Suppressor macrophage (primary cell): ENCODE data around the gene PTPN20.
"Not testable (repeated sequence)": the region's sequence is repeated elsewhere in the genome, so short reads cannot be mapped to it uniquely, and the experiment has no call there.

Experiments used
- DNase-seq, 4 experiments: peaks; one replicate each; pipeline ENCODE4 v3.0.0-alpha.2; 2020 to 2022
- total RNA-seq, 17 experiments: gene quantifications; one replicate each; lab custom pipeline; 2026; ENCODE audit warnings: mixed read lengths in 6 of 17, inconsistent platforms in 3 of 17; lab: John Stamatoyannopoulos, UW

The PTPN20 gene, protein sequence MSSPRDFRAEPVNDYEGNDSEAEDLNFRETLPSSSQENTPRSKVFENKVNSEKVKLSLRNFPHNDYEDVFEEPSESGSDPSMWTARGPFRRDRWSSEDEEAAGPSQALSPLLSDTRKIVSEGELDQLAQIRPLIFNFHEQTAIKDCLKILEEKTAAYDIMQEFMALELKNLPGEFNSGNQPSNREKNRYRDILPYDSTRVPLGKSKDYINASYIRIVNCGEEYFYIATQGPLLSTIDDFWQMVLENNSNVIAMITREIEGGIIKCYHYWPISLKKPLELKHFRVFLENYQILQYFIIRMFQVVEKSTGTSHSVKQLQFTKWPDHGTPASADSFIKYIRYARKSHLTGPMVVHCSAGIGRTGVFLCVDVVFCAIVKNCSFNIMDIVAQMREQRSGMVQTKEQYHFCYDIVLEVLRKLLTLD
- total RNA-seq, result 0 to 0.88 (median 0.14) reads per million in 17 experiments

DNA sequence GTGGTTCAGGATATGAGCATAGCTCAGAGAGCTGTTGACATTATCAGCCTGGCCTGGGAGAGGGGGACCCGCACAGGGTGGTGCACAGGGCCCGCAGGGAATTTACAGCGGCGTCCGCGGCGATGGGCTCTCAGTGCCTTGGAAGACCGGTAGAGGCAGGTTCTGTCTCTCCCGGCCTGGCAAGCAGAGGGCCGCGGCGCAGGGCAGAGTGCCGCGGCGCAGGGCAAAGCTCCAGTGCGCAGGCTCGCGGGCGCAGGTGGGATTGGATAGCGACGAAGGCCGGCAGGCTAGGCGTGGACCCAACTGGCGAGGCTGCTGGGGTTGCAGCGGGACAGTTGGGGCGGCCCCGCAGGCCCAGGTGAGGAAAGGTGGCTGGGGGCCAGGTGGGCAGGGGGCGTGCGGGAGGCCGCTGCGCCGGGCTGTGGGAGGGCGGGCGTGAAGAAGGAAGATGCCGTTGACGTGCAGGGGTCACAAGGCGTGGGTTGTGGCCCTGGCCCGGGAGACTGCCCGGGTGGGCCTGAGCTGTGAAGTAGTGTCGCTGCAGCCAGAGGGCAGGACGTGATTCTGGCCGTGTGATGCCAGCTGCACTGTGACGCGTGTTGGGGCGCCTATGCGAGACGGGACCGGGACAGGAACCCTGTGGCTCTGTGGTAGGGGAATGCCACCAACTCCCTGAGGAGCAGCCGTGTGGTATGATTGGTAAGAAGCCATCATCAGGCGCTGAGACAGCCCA lies at the start of gene PTPN20:
Gene PTPN20, plus strand, starts transcription at position 285 of the 733 bp plus-strand sequence. CDS start 21,072 bp downstream, outside the sequence.
- DNase-seq, result peak in 2 of 4 experiments; percentile 1 to 22

DNA sequence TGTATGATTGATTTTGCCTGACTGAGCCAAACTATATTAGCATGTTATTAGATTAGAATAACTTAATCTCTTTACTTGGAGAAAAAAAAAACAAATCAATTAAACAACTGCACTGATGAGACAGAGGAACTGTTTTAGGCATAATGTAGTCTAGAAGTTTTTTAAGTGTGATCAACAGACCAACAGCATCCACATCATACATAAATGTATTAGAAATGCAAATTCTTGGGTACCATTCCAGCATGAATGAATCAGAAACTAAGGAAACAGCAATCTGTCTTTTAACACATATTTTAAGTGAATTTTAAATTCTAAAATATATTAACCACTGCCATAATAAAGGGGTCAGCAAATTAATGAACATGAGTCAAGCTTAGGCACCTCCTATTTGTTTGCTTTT lies 41.5 kb upstream of the PTPN20 start:
- not testable (repeated sequence) for DNase-seq

DNA sequence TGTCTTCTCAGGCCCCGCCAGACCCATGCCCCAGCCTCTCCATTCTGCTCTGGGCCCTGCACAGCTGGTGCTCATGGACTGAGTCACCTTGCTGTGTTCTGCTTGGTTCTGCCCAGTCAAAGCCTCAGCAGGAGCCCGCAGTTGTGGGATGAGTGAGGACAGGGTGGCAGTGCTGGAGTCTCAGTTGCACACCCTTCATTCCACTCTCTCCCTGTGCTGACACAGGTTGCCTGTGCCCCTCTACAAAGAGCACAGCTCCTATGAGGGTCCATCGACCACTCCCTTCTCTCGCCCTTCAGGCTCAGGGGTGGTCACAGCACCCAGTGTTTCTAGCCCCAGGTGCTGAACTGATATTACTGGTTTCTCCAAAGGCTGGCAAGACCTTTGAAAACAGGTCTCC lies 39.6 kb upstream of the PTPN20 start:
- DNase-seq, result not testable (repeated sequence)

DNA sequence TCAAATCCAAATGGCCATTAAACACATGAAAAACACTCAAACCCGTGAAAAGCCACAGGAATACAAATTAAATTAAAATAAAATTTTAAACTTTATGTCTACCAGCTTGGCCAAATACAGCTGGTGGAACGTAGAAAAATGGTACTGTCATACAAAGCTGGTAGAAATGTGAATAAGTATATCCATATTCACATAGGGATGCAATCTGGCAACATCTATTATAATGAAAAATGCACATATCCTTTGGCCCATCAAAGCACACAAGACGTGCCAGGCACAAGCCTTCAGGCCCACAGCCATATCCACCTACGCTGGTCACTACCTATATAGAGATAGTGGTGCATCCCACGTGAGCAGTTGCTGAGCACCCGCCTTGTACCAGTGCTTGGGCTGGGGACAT lies 35.9 kb upstream of the PTPN20 start:
- not testable (repeated sequence) for DNase-seq

DNA sequence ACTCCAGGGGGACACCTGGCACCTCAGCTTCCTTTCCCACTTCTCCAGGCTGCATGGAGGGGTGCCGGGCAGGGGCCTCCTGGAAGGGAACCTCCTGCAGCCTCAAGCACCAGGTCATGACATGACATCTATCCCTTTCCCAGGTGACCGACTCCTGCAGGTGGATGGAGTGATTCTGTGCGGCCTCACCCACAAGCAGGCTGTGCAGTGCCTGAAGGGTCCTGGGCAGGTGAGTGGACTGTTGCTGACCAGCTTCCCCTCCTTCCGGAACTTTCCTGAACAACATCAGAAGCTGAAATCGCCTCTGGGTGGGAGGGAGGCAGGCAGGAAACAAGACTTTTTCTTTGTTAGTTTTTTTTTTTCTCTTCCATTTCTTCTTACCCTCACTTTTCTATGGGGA lies 34.5 kb upstream of the PTPN20 start:
- DNase-seq, result not testable (repeated sequence)

DNA sequence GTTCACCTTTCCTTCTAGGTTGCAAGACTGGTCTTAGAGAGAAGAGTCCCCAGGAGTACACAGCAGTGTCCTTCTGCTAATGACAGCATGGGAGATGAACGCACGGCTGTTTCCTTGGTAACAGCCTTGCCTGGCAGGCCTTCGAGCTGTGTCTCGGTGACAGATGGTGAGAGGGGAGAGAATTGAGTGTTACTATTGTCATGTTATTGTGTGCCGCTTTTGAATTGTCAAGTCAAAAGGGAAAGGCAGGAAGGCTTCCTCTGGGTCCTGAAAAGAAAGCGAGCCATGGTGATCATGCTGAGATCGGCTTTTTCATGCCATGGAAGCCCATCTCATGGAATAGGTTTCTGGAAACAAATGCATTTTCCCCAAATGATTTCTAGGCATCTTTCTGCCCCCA lies 32.5 kb upstream of the PTPN20 start:
- not testable (repeated sequence) for DNase-seq

DNA sequence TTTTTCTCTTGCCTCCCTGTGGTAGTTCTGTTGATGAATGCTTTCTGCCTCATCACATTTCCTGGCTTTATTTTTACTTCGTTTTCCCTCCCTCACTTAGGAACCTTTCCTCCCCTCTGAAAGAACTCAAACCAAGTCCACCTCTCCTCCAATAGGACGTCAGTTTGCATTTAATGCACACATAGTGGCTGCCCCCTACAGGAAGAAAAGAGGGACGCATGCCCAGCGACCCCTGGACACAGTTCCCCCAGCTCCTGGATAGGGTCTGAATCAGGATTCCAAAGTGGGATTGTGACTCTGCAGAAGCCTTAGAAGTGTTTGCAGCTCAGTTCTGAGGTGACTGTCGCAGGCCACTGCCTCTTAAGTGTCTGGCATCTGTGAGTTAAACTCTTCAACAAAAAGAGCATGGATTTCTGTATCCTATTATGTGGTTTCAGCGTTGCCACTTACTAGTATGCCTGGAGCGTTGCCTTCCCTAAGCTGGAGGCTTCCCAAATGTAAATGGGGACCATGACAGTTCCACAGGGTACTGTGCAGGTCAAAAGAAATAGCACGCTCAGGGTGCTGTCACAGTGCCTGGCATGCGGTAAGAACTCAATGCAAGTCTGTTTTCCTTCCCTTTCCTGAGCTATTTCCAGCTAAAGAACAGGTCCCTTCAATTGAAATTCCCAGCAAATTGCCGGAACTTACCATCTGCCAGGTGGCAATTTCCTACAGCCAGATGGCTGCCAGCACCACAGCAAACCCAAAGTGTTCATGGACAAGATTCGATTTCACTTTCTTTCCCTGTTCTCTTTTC lies 20.2 kb upstream of the PTPN20 start:
- DNase-seq, result not testable (repeated sequence)

DNA sequence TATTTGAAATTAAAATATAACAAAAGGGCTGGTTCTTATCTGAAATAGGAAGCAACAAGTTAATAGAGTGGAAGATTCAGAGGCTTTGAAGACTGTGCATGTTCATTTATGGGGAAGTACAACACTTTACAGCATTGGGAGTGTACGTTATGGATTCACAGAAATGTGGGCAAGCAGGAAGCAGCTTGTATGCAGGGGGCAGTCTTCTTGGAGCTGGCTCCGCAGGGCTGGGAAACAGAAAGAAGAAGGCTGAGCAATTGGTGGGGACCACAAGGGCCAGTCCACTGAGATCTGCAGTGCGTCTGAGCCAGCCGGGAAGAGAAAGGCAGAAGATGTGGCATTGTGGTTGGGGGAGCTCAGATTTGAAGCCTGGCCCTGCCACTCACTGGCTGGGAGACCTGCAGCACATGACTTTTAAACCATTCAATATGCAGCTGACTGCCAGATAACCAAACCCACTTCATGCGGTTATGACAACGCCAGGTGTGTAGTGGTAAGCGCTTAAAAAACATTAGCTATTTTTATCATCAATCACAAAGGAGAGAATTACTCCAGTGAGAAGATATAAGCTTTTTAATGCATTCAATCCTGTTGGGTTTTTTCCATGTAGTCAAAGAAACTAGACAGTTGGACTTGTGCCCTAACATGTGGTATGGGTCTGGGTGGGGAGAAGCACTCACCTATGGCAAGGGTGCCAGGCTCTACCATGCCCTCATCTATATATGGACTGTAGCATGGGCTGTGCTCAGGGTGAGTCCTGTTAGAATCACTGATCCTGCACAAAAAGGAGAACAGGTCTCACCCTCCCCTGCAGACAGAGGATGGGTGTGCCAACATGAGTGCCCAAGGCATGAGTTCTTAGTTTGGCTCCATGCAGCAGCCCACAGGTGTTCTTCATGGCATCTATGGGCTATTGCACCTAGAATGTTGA lies 14.2 kb upstream of the PTPN20 start:
- peak; percentile 5 to 34 (median 27) for DNase-seq

DNA sequence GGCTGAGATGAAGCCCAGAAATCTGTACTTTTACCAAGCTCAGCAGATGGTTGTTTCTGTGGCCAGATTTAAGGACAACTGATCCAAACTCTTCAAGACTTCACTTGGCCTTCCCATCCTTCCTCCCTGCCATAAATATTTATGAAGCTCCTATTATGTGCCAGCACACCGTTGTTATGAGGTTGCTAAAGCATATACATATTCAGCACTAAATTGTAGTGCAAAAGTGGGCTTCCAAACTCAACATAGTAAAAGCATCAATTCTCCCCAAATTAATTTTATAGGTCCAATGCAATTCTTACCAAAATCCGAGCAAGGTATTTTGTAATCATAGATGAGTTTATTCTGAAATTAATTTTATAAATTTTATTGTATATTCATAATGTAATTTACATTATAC lies 10.0 kb upstream of the PTPN20 start:
- not testable (repeated sequence) for DNase-seq

DNA sequence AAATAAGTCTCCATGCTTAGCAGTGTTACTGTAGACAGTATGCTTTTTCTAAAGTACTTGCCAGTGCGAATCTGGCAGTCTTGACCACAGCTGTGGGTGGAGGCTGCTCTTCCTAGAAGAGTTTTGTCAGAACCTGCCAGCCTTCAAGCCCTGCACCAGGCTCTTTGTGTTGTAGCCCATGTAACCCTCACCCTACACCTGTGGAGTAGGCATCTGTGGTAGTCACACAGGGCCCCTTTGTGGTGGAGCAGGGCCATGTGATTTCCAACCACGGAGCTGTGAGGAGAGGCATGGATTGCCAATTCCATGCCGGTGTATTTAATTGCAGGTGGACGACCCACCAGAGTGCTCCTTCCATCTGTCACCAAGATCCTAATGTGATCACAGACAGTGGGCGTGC lies 7.4 kb upstream of the PTPN20 start:
- not testable (repeated sequence) for DNase-seq

DNA sequence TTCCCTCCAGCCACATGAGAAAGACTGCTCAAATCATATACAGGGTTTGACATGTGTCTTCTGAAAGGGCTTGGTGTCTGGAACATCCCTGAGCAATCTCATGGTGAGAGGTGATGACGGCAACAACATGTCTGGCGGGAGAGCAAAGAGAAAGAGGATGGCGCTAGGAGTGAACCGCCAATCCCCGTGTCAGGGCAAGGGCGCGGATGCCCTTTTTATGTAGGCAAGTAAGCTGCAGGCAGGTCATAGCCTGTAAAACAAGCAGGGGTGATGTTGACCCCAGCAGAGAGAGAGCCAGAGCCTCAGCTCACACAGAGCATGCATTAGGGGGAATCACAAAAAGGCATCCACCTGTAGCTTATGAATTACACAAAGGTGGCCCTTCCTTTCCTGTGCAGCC lies 4.9 kb upstream of the PTPN20 start:
- DNase-seq, result not testable (repeated sequence)

DNA sequence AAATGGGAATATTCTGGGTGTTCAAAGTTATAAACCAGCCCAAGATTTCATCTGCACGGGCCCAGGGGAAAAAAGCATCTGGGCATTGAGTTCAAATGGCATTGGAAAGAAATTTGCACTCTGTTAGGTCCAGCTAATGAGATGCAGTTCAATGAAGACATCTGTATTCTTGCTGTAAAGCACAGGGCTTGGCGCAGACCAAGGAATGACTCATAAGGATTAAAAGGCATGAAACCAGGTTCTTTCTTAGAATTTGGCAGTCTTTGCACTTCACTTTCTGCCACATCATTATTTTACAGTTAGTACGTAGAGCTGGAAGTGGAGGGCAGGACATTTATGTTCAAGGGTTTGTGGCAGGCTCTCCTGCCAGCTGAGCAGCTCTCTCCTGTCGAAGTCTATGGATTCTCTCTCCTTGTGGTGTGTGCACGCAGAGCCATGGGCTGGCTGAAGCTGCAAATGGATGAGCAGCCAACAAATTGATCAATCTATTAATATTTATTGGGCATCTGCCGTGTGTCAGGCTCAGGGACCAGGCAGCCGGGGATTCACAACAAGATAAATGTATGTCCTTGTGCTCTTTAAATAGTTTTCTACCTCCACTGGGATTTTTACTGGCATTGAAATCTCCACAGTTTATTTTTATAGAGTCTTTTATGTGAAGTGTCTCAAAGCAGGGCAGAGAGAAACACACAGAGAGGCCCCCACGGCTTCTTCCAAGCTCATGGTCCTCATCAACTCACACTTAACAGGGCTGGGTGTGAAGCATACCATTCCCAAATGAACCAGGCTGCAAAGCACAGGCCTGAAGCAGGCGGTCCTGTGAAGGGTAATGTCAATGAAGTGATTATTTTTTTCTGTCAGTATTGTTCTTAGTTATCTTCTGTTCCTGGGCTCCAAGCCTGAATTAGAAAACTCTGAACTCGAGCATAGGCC lies 3.8 kb upstream of the PTPN20 start:
- not testable (repeated sequence) for DNase-seq

DNA sequence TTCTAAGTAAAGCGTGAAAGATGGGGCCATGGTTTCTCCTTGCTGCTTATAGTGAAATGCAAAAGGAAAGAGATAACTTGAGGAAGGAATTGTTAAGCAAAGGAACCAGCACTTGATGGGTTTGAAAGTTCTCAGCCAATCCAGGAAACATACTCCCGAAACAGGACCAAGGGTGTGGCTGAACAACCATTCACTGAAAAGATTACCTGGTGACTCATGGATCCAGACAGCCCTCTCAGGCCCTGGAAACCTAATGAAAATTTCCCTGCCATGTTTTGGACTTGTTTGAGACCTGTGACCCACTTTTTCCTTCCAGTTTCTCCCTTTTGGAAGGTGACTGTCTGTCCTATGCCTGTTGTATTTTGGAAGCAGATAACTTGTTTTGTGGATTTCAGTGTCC lies 11.3 kb downstream of the PTPN20 start:
- not testable (repeated sequence) for DNase-seq

DNA sequence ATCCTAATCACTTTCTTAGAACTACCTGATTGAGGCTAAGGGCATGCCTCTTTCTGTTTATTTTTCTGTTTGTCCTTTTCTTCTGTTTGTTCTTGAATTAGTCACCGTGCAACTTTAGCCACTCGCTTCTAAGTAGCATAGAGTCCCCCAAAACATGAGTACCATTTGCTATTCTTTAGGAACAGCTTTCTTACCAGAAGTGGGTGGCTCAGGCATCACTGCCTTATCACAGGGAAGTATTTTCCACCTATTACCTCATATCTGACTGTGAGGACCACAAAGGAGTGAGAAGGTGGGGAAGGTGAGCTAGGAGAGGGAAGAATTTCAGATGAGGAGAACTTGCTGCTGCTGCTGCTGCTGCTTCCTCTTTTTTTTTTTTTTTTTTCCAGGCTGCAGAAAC lies 13.9 kb downstream of the PTPN20 start:
- DNase-seq, result not testable (repeated sequence)

DNA sequence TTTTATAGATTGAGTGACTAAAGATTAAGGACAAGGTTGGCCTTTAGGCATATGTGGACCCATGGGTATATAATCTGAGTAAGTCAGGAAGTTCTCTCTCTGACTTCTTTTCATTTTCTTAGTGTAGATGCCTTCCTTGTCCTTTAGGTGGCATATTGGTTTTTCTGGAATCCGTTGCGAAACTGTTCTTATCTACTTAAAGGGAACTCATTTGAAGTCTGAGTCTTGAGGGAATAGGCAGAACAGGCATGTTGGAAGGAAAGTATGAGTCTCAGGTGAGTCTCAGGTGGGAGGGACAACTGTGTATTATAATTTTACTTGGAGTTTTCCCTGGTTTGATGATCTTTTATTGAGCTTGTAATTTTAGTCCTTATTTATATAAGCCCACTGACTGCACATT lies 14.6 kb downstream of the PTPN20 start:
- peak in 1 of 4 experiments; percentile 1 for DNase-seq

DNA sequence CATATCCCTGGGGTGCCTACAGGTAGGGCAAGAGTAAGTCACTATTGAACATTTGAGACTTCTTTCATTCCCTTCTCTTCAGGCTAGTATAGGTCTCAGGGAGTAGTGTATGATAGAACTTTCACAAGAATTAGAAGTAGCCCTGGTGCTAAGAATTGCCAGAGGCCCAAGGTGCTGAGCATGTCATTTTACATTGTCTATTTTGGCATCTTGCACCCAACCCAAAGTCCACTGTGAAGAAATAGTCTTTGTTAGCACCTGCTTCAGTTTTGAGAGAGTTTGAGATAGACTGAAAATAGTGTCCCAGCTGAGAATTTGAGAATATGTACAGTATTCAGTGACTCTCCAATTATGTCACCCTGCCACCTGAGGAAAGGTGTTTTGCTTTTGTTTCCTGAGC lies 17.6 kb downstream of the PTPN20 start:
- not testable (repeated sequence) for DNase-seq

DNA sequence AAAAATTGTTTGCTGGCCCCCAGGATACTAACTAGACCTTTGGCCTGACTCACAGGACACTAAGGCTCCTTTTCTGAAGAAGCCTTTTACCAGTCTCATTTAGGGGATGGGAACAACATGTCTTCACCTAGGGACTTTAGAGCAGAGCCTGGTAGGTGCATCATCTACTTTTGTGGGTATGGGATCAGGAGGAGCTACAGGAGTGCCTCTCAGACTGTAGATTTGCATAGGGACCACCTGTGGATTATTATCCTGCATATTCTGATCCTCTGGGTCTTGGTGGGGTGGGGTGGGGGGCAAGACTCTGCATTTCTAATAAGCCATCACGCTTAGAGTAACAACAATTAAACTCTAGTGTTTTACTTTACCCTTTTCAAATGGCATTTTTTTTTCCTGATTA lies 21.2 kb downstream of the PTPN20 start:
- DNase-seq, result not testable (repeated sequence)

DNA sequence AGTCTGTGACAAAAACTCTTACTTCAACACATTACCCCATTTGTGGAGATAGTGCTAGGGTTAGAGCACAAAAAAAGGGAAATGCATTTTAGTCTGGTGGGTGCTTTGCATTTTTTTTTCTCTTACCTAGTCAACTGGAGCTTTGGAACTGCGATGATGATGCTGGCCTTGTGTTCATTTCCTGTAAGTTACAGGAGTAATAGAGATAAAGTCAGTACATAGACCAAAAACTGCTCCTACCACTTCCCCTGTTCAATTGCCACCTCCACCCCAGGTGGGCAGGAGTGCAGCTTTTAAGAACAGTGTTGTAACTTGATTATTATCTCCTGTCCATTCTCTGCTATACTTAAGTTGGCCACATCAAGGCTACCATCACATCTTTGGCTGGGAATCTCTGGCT lies 29.9 kb downstream of the PTPN20 start:
- not testable (repeated sequence) for DNase-seq

DNA sequence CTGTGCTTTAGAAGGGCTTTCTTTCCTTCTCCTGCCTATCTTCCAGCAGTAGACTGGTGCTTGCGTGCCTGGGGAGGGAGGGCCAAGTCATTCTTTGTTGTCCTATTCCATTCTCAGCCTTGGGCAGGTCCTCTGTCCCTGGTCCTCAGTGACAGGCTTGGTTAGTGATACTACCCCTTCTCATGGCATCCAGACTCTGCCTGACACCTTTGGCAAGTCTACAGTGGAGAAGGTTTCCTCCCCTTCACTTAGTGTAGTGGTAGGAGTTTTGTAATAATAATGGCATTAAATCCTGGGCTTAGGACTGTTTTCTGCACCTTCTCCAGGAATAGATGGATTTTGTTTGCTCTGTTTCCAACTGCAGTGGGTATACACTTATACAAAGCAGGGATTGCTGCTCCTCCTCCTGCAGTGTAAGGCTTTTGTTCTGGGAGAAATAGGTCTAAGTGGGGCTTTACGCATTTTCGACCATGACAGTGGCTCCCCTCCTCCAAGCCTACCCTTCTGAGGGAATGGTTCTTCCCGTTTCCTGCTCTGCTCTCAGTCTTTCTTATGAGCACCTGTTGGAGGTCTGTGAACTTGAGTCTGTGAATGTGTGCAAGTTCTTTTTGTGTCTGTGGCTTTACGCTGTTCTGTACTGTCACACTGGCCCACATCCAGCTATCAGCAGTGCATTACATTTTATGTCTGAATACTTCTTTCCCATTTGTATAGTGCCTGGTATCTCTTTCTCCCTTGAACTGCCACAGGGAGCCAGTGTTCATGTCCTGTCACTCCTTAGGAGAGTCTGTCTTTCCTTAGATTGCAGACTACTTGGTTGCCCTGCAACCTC lies 37.7 kb downstream of the PTPN20 start:
- DNase-seq, result not testable (repeated sequence)
